ENCODE data around the gene SPEF1.

The SPEF1 gene

GRCh38 chr20:3812975-3813847, 32.0 kb upstream of the SPEF1 start:
- Histone ChIP-seq H3K9me3 (ENCODE audit: control insufficient read depth, low read length) (no peaks in the 10 kb centered on the region), H2BK15ac (ENCODE audit: low read depth, poor library complexity, severe bottlenecking) (no peak overlapping the region), H3K36me3 (ENCODE audit: control insufficient read depth in 1 of 2, insufficient read depth in 2 of 2, low read depth in 1 of 2, low read length in 2 of 2) (no peaks in the 10 kb centered on the region), H3K18ac (ENCODE audit: low read depth in 1 of 2, low read length in 2 of 2) (peak overlapping the region; percentile 47 to 54), H3K27ac (ENCODE audit: low read length, poor library complexity, severe bottlenecking) (no peak overlapping the region), H3K23ac (ENCODE audit: low read length in 2 of 2) (no peak overlapping the region), H3K27me3 (ENCODE audit: control insufficient read depth in 1 of 2, insufficient read depth in 1 of 2, low read length in 2 of 2) (no peaks in the 10 kb centered on the region), H2BK5ac (ENCODE audit: low read depth, low read length, poor library complexity, severe bottlenecking) (no peak overlapping the region), H2AK5ac (ENCODE audit: low read length, severe bottlenecking) (peak overlapping the region; percentile 88), H2AFZ (ENCODE audit: low read depth, low read length) (no peak overlapping the region), H3K4ac (ENCODE audit: low read depth in 1 of 2, low read length in 2 of 2) (peak overlapping the region in 1 of 2 experiments; percentile 14), H4K91ac (ENCODE audit: low read length) (peak overlapping the region; percentile 29), H3K4me3 (ENCODE audit: insufficient read depth in 1 of 2, low read depth in 1 of 2, low read length in 2 of 2) (no peak overlapping the region), H3K4me1 (ENCODE audit: control insufficient read depth, insufficient read depth, low read depth, low read length) (peaks cover 10% of the 10 kb centered on the region), H3K79me1 (replicated peaks; ENCODE audit: low read length, poor library complexity, severe bottlenecking) (no peaks in the 10 kb centered on the region), H3K9ac (ENCODE audit: low read length) (peak overlapping the region; percentile 19), H3K4me2 (ENCODE audit: low read length, poor library complexity, severe bottlenecking) (no peak overlapping the region), H4K8ac (ENCODE audit: low read length) (peak overlapping the region; percentile 52), H2BK120ac (ENCODE audit: low read depth, low read length) (no peak overlapping the region), H3K14ac (ENCODE audit: low read length in 2 of 2) (no peak overlapping the region), H2BK12ac (ENCODE audit: low read length in 2 of 2) (peak overlapping the region; percentile 90 to 100)
- 94% methylated on average over 8 of the region's 8 CpGs for WGBS
- DNase-seq, result no peak

GRCh38 chr20:3812259-3812681, 31.0 kb upstream of the SPEF1 start:
- Histone ChIP-seq H4K8ac (ENCODE audit: low read length) (peak overlapping the region; percentile 88), H3K14ac (ENCODE audit: low read length in 2 of 2) (peak overlapping the region in 1 of 2 experiments; percentile 53), H2BK120ac (ENCODE audit: low read depth, low read length) (peak overlapping the region; percentile 93), H2AFZ (ENCODE audit: low read depth, low read length) (no peak overlapping the region), H3K9ac (ENCODE audit: low read length) (peak overlapping the region; percentile 73), H3K23ac (ENCODE audit: low read length in 2 of 2) (no peak overlapping the region), H3K18ac (ENCODE audit: low read depth in 1 of 2, low read length in 2 of 2) (peak overlapping the region; percentile 63 to 98), H2BK12ac (ENCODE audit: low read length in 2 of 2) (peak overlapping the region; percentile 32 to 99), H3K4ac (ENCODE audit: low read depth in 1 of 2, low read length in 2 of 2) (peak overlapping the region; percentile 73 to 99), H3K27ac (ENCODE audit: low read length, poor library complexity, severe bottlenecking) (peak overlapping the region; percentile 79), H3K4me2 (ENCODE audit: low read length, poor library complexity, severe bottlenecking) (no peak overlapping the region), H3K9me3 (ENCODE audit: control insufficient read depth, low read length) (no peaks in the 10 kb centered on the region), H2AK5ac (ENCODE audit: low read length, severe bottlenecking) (peak overlapping the region; percentile 98), H3K4me1 (ENCODE audit: control insufficient read depth, insufficient read depth, low read depth, low read length) (peaks cover 16% of the 10 kb centered on the region), H3K79me1 (replicated peaks; ENCODE audit: low read length, poor library complexity, severe bottlenecking) (no peaks in the 10 kb centered on the region), H2BK5ac (ENCODE audit: low read depth, low read length, poor library complexity, severe bottlenecking) (peak overlapping the region; percentile 66), H3K4me3 (ENCODE audit: insufficient read depth in 1 of 2, low read depth in 1 of 2, low read length in 2 of 2) (no peak overlapping the region), H2BK15ac (ENCODE audit: low read depth, poor library complexity, severe bottlenecking) (peak overlapping the region; percentile 100), H4K91ac (ENCODE audit: low read length) (peak overlapping the region; percentile 99), H3K36me3 (ENCODE audit: control insufficient read depth in 1 of 2, insufficient read depth in 2 of 2, low read depth in 1 of 2, low read length in 2 of 2) (no peaks in the 10 kb centered on the region), H3K27me3 (ENCODE audit: control insufficient read depth in 1 of 2, insufficient read depth in 1 of 2, low read length in 2 of 2) (no peaks in the 10 kb centered on the region)
- 98% methylated on average over 8 of the region's 9 CpGs for WGBS
- DNase-seq, result no peak

GRCh38 chr20:3811467-3812258, 30.4 kb upstream of the SPEF1 start:
- Histone ChIP-seq H2BK5ac (ENCODE audit: low read depth, low read length, poor library complexity, severe bottlenecking) (peak overlapping the region; percentile 66), H3K4me3 (ENCODE audit: insufficient read depth in 1 of 2, low read depth in 1 of 2, low read length in 2 of 2) (peak overlapping the region in 1 of 2 experiments; percentile 76), H4K8ac (ENCODE audit: low read length) (peak overlapping the region; percentile 88), H3K27ac (ENCODE audit: low read length, poor library complexity, severe bottlenecking) (peak overlapping the region; percentile 79), H3K14ac (ENCODE audit: low read length in 2 of 2) (no peak overlapping the region), H3K4me1 (ENCODE audit: control insufficient read depth, insufficient read depth, low read depth, low read length) (peaks cover 20% of the 10 kb centered on the region), H3K4ac (ENCODE audit: low read depth in 1 of 2, low read length in 2 of 2) (peak overlapping the region; percentile 73 to 99), H3K4me2 (ENCODE audit: low read length, poor library complexity, severe bottlenecking) (peak overlapping the region; percentile 39), H3K18ac (ENCODE audit: low read depth in 1 of 2, low read length in 2 of 2) (peak overlapping the region; percentile 63 to 98), H3K27me3 (ENCODE audit: control insufficient read depth in 1 of 2, insufficient read depth in 1 of 2, low read length in 2 of 2) (no peaks in the 10 kb centered on the region), H3K79me1 (replicated peaks; ENCODE audit: low read length, poor library complexity, severe bottlenecking) (no peaks in the 10 kb centered on the region), H2BK120ac (ENCODE audit: low read depth, low read length) (peak overlapping the region; percentile 93), H3K9me3 (ENCODE audit: control insufficient read depth, low read length) (no peaks in the 10 kb centered on the region), H3K36me3 (ENCODE audit: control insufficient read depth in 1 of 2, insufficient read depth in 2 of 2, low read depth in 1 of 2, low read length in 2 of 2) (no peaks in the 10 kb centered on the region), H2AK5ac (ENCODE audit: low read length, severe bottlenecking) (peak overlapping the region; percentile 98), H2BK12ac (ENCODE audit: low read length in 2 of 2) (peak overlapping the region; percentile 32 to 99), H2BK15ac (ENCODE audit: low read depth, poor library complexity, severe bottlenecking) (no peak overlapping the region), H2AFZ (ENCODE audit: low read depth, low read length) (no peak overlapping the region), H3K23ac (ENCODE audit: low read length in 2 of 2) (no peak overlapping the region), H3K9ac (ENCODE audit: low read length) (peak overlapping the region; percentile 90), H4K91ac (ENCODE audit: low read length) (peak overlapping the region; percentile 99)
- 13% methylated on average over 18 of the region's 20 CpGs for WGBS
- DNase-seq, result peak; percentile 99

DNA sequence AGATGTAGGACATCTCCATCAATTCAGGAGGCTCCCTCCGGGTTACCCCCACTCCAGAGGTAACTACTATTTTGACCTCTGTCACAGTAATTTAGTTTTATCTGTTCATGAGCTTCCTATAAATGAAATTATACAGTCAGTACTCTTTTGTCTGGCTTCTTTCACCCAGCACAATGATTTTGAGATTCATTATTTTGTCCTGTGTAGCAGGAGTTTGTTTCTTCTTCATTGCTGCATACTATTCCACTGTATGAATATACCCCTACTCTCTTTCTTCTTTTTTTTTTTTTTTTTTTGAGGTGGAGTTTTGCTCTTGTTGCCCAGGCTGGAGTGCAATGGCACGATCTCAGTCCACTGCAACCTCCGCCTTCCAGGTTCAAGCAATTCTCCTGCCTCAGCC, 27.3 kb upstream of the SPEF1 start:
- H4K91ac ChIP-seq (ENCODE audit: low read length), result peak overlapping the region; percentile 81
- H3K4ac ChIP-seq (ENCODE audit: low read depth in 1 of 2, low read length in 2 of 2), result peak overlapping the region in 1 of 2 experiments; percentile 98
- H3K23ac ChIP-seq (ENCODE audit: low read length in 2 of 2), result no peak overlapping the region

More for the DNA sequence above, 27.3 kb upstream of the SPEF1 start:
- Histone ChIP-seq H2BK12ac (ENCODE audit: low read length in 2 of 2) (peak overlapping the region in 1 of 2 experiments; percentile 67), H3K14ac (ENCODE audit: low read length in 2 of 2) (no peak overlapping the region), H2AK5ac (ENCODE audit: low read length, severe bottlenecking) (peak overlapping the region; percentile 87), H3K4me2 (ENCODE audit: low read length, poor library complexity, severe bottlenecking) (no peak overlapping the region), H2AFZ (ENCODE audit: low read depth, low read length) (no peak overlapping the region), H2BK15ac (ENCODE audit: low read depth, poor library complexity, severe bottlenecking) (no peak overlapping the region), H3K36me3 (ENCODE audit: control insufficient read depth in 1 of 2, insufficient read depth in 2 of 2, low read depth in 1 of 2, low read length in 2 of 2) (peaks cover 22 to 27% of the 10 kb centered on the region in 2 experiments), H3K79me1 (replicated peaks; ENCODE audit: low read length, poor library complexity, severe bottlenecking) (no peaks in the 10 kb centered on the region), H3K9ac (ENCODE audit: low read length) (peak overlapping the region; percentile 90), H3K4me3 (ENCODE audit: insufficient read depth in 1 of 2, low read depth in 1 of 2, low read length in 2 of 2) (peak overlapping the region in 1 of 2 experiments; percentile 49), H3K27ac (ENCODE audit: low read length, poor library complexity, severe bottlenecking) (peak overlapping the region; percentile 82), H3K27me3 (ENCODE audit: control insufficient read depth in 1 of 2, insufficient read depth in 1 of 2, low read length in 2 of 2) (no peaks in the 10 kb centered on the region), H4K8ac (ENCODE audit: low read length) (no peak overlapping the region), H2BK5ac (ENCODE audit: low read depth, low read length, poor library complexity, severe bottlenecking) (no peak overlapping the region), H3K9me3 (ENCODE audit: control insufficient read depth, low read length) (no peaks in the 10 kb centered on the region), H3K4me1 (ENCODE audit: control insufficient read depth, insufficient read depth, low read depth, low read length) (peaks cover 27% of the 10 kb centered on the region), H3K18ac (ENCODE audit: low read depth in 1 of 2, low read length in 2 of 2) (peak overlapping the region in 1 of 2 experiments; percentile 88), H2BK120ac (ENCODE audit: low read depth, low read length) (no peak overlapping the region)
- DNase-seq, result no peak
- 95% methylated on average over 2 of the region's 3 CpGs for WGBS
